ENCODE data around the gene MDC1.
"Not testable (repeated sequence)": the region's sequence is repeated elsewhere in the genome, so short reads cannot be mapped to it uniquely, and the experiment has no call there.

Gene MDC1

GRCh38 chr6:30717129-30717844, at the start of gene MDC1:
MDC1 (minus strand) TSS chr6:30717281; CDS start chr6:30715175, 2,106 bp downstream.
- peak; percentile 98 for DNase-seq

DNA sequence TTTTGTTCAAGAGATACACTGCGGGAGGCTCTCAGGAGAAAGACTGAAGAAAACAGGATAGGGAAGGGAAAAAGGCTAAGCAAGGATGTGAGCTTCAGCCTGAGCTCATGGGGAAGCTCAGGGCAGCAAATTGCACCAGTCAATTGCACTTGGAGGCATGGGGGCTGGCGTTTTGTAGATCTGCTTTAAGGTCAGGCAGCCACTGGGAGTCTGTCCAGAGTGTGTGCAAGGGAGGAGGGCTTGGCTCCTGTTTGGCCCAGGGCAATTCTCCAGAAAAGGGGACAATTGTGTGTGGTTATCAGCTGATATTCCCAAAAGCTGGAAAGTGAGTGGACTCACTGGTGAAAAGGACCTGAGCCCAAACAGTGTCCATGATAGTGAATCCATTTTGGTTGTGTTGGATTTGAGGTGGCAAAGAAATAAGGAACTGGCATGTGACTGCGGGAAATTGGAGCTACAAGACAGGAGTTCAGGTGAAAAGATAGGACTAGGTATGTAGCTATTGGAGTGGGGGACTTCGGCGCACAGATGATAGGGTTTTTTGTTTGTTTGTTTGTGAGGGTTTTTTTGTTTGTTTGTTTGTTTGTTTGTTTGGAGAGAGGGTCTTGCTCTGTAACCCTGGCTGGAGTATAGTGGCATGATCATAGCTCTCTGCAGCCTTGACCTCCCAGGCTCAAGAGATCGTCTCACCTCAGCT, 49.5 kb upstream of the MDC1 start:
- DNase-seq = no peak

GRCh38 chr6:30765495-30765894, 48.4 kb upstream of the MDC1 start:
- not testable (repeated sequence) for DNase-seq

DNA sequence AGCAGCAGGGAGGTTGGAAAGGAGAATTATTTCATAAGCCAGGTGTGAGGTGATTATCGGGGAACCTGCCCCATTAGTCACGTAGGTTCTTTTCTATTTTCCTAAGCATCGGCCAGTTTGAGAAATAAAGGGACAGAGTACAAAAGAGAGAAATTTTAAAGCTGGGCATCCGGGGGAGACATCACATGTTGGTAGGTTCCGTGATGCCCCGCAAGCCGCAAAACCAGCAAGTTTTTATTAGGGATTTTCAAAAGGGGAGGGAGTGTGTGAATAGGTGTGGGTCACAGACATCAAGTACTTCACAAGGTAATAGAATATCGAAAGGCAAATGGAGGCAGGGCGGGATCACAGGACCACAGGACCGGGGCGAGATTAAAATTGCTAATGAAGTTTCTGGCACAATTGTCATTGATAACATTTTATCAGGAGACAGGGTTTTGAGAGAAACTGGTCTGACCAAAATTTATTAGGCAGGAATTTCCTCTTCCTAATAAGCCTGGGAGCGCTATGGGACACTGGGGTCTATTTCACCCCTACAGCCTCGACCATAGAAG, 47.5 kb upstream of the MDC1 start:
- DNase-seq = not testable (repeated sequence)

DNA sequence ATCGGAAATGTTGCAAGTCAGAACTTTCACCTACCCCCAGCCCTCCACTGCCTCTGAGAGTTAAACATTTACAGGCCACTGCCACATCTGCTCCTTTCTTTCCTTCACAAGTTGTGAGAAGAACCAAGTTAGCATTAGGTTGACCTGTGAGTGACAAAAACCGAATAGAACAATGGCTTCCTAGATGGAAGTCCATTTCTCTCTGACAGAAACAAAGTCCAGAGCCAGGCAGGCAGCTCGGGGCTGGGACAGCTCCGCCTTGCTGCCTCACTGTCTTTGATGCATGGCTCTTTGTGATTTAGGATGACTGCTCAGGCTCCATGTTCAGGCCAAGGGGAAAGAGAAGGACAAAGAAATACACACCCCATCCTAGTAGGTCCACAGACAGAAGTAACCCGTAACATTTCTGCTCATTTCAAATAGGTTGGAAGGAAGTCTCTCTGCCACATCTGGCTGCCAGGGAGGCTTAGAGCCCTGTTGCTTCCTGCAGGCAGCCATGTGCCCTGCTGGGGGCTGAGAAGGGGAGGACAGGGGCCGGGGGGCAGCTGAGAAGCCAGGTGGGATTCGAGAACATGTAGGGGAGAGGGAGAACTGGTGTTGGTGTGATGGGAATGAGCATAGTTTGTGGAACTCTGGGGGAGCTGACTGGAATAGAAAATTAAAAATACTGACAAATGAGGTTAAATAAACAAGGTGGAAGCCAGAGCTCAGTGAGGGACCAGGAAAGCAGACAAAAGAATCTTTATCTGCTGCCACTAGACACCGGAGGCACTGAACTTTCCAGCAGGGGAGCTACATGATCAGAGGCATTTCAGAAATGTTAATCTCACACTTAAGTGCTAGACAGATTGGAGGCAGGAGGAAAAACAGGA, 46.8 kb upstream of the MDC1 start:
- no peak for DNase-seq

- DNase-seq = no peak
These were observed 46.1 kb upstream of the MDC1 start for GRCh38 chr6:30763155-30763617.

- DNase-seq = no peak
These were observed 44.8 kb upstream of the MDC1 start for GRCh38 chr6:30761791-30762429.

- no peak for DNase-seq
These were observed 43.5 kb upstream of the MDC1 start for GRCh38 chr6:30760549-30760948.

DNA sequence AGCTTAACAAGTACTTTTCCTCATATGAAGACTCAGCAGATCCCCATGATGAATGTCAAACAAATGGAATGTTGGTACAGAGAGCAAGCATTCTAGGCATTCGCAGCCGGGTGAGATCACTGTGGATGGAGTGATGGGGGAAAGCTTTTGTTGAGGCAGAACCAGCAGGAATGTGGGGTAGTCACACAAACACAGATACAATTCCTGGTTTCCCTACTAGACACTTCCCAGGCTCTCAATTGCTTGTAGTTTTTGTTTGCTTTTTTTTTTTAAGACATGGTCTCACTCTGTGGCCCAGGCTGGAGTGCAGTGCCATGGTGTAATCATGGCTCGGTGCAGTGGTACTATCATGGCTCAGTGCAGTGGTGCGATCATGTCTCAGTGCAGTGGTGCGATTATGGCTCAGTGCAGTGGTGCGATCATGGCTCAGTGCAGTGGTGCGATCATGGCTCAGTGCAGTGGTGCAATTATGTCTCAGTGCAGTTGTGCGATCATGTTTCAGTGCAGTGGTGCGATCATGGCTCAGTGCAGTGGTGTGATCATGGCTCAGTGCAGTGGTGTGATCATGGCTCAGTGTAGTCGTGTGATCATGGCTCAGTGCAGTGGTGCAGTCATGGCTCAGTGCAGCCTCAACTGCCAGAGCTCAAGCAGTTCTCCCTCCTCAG, 42.6 kb upstream of the MDC1 start:
- no peak for DNase-seq

DNA sequence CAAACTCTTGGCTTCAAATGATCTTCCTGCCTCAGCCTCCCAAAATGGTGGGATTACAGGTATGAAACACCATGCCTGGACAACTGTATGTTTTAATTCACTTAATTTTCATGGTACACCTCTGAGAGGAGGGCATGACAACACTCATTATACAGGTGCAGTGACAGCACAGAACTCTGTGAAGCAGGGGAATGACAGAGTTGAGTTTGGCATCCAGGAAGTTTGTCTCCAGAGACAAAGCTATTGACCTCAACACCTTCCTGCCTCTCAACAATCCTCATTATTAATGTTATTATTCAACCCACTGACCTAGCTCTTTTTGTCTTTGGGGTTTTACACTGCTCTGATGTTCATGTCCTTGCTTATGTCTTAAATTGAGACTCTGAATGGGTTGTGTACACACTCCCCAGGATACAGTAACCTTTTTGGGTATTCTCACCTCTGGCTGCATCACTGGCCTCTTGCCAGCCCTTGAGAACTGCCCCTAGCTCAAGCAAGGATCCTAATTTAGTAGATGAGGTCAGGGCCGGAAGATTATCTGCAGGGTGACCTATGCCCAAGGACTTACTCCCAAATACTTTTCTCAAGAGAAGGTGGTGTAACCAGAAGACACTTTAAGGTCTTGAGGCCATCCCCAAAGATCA, 40.3 kb upstream of the MDC1 start:
- DNase-seq = no peak

- not testable (repeated sequence) for DNase-seq
These were observed 39.4 kb upstream of the MDC1 start for GRCh38 chr6:30756405-30757003.

DNA sequence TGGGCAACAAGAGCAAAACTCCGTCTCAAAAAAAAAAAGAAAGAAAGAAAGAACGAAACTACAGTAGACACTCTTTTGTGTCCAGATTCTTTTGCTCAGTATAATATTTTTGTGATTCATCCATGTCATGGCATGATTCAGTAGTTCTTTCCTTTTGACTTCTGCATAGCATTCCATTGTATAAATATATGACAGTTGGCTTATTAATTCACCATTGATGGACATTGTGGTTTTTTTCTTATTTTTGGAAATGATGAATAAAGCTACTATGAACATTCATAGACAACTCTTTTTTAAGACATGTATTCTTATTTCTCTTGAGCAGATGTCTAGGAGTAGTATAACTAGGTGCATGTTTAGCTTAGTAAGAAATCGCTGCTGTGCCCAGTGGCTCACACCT, 37.5 kb upstream of the MDC1 start:
- DNase-seq = no peak

- no peak for DNase-seq
These were observed 35.3 kb upstream of the MDC1 start for GRCh38 chr6:30752157-30752927.

DNA sequence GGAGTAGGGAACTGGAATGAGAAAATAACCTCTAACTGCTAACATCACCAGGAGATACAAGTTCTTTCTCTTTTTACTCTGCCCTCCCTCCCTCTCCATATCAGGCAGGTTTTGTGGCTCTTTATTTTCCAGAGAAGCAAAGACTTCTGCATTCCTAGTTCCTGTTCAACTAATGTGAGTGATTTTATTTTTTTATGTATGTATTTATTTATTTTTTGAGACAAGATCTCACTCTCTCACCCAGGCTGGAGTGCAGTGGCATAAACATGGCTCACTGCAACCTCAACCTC, 33.2 kb upstream of the MDC1 start:
- no peak for DNase-seq

- DNase-seq = no peak
These were observed 32.7 kb upstream of the MDC1 start for GRCh38 chr6:30749554-30750378.

- DNase-seq = no peak
These were observed 31.9 kb upstream of the MDC1 start for GRCh38 chr6:30748851-30749540.

DNA sequence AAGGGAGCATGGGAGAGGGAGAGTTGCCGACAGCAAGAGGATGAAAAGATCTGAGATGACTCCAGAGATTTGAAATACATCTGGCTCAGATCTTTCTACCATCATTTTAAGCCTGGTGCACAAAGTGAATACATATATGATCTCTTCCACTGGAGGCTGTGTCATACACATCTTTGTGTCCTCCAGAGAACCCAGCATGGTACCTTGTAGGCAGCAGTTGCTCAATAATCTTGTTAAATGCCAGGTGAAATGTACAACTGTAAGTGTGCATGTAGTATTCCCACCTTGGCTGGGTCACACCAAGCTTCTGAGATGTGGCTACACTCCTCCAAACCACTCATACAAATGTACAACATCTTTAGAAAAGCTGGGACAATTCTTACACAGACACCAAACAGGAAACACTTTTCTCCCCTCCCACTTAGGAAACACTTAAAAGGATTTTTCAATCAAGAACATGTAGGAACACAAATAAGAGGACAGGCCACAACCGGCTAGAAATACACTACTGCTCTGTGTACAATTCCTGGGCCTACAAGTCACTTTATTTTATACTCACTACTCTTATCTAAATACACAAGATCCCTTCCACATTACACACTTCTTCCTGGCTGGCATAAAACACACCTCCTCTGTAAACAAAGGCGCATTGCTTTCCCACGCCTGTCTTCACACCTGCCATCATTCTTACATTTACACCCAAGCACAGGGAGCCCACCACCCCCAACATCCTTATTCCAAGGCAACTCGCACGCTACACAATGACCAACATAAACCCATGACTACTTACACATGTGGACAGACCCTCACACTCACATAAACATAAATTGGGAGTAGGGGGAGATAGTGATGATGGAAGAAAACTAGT, 31.1 kb upstream of the MDC1 start:
- DNase-seq = no peak

DNA sequence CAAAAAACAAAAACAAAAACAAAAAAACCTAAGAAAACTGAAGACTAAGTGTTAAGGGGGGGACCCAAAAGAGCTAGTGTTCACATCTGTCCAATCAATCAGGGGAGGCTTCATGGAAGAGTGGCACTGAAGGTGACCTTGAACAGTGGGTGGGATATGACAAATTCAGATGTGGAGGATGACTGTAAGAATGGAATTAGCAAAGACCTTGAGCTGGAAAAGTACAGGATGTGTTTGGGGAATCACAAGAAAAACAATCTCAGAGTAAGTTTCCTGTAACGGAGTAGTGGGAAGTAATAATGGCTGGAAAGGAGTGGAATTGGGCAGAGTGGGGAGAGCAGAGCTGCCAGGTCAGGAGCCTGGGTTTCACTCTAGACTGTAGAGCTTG, 30.2 kb upstream of the MDC1 start:
- DNase-seq = no peak
